Mesodermal cell (in vitro differentiated cells): ENCODE data around the gene RENBP.

ENCODE experiments used
- H3K27ac ChIP-seq: 2 replicates; pipeline ENCODE4 v1.7.0; 2013; ENCODE audit warnings: mild to moderate bottlenecking, low read depth, low read length, moderate library complexity; ENCODE audit not compliant: severe bottlenecking
- H3K36me3 ChIP-seq: 2 replicates; pipeline ENCODE4 v1.7.1; 2013; ENCODE audit warnings: mild to moderate bottlenecking, low read length, moderate library complexity; ENCODE audit not compliant: control insufficient read depth, insufficient read depth
- H3K4me1 ChIP-seq: one replicate; pipeline ENCODE4 v1.7.1; 2013; ENCODE audit warnings: mild to moderate bottlenecking, low read length; ENCODE audit not compliant: insufficient read depth, control insufficient read depth, poor library complexity, severe bottlenecking
- H3K4me3 ChIP-seq: 2 replicates; pipeline ENCODE4 v1.7.0; 2013; ENCODE audit warnings: low read length, control low read depth, mild to moderate bottlenecking; ENCODE audit not compliant: insufficient read depth, poor library complexity, severe bottlenecking; ENCODE audit errors: extremely low read depth
- H3K9me3 ChIP-seq: 2 replicates; pipeline ENCODE4 v1.7.1; 2013; ENCODE audit warnings: mild to moderate bottlenecking, low read length, moderate library complexity; ENCODE audit not compliant: control insufficient read depth
- WGBS, 2 experiments: methylation state at CpG; one replicate each; pipeline ENCODE4 v1.1.5; 2013; ENCODE audit warnings: missing lambda C conversion rate in 2 of 2; ENCODE audit not compliant: insufficient coverage in 2 of 2; 5-methylcytosine and 5-hydroxymethylcytosine counted together

RENBP gene

DNA sequence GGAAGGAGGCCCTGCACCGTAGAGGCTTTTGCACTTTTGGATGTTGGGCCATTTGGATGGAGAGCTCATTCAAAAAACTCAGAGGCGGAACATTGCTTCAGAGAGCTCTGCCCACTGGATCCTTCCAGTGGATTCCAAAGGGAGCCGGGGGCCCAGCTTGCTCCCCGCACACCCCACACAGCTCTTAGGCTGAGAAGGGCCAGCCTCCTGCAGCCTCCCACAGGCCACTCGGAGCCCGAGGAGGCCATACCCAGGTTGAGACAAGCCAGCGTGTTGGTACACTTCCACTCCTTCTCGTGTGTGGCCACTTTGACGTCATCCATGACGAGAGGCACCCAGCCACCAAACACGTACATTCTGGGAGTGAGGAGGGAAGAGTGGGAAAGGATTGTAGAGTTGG is 16.8 kb upstream of the RENBP start:
- Histone ChIP-seq H3K4me3 (no peak overlapping the region), H3K4me1 (peaks cover under 1% of the 10 kb centered on the region), H3K27ac (no peak overlapping the region), H3K36me3 (peaks cover 83% of the 10 kb centered on the region), H3K9me3 (no peaks in the 10 kb centered on the region)
- 90 to 100% methylated on average over 2 to 7 of the region's 11 CpGs for WGBS, 2 experiments

DNA sequence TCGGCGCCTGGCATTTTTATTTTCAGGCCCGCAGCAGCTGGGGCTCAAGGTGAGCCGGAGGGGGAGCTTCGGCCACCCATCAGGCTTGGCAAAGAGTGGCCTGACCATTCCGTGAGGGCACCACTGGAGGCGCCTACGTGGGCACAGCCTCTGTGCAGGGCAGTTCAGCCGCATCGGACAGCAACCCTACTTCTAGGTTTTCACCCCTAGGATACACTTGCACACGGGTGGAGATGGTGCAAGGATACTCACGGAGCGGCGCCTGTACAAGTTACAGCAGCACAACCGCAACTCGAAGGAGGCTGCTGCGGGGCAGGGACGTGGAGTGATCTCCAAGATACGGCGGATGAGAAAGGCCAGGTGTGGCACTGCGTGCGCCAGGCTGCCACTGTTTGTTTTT is 16.3 kb upstream of the RENBP start:
- no peaks in the 10 kb centered on the region for H3K9me3 ChIP-seq
- no peaks in the 10 kb centered on the region for H3K4me1 ChIP-seq
- 95 to 97% methylated on average over 16 to 22 of the region's 22 CpGs for WGBS, 2 experiments
- peaks cover 87% of the 10 kb centered on the region for H3K36me3 ChIP-seq
- no peak overlapping the region for H3K4me3 ChIP-seq
- no peak overlapping the region for H3K27ac ChIP-seq

DNA sequence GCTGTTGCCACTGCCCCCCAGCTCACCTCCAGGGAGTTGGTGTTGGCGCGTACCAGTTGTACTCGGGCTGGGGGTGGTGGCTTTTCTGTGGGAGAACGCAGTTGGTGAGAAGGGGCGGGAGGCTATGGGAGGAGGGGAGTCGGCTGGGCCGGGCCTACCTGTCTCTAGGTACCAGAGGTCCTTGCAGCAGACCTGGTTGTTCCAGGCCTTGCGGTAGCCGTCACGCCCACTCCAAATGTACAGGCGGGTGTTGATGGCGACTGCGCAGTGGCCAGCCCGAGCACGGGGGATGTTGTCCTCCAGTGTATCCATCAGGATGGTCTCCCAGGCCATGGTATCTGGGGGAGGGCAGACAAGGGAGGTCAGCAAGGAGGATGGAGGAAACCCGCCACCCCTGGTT is 15.6 kb upstream of the RENBP start:
- WGBS, 2 experiments: 100% methylated on average over 3 of the region's 16 CpGs; no CpG with 5 or more reads in 1 of the 2 experiments
- Histone ChIP-seq H3K36me3 (peaks cover 85% of the 10 kb centered on the region), H3K4me3 (no peak overlapping the region), H3K9me3 (no peaks in the 10 kb centered on the region), H3K27ac (no peak overlapping the region), H3K4me1 (no peaks in the 10 kb centered on the region)

- Histone ChIP-seq H3K36me3 (peaks cover 81% of the 10 kb centered on the region), H3K27ac (no peak overlapping the region), H3K4me1 (no peaks in the 10 kb centered on the region), H3K4me3 (no peak overlapping the region), H3K9me3 (no peaks in the 10 kb centered on the region)
- WGBS, 2 experiments: 98 to 100% methylated on average over 2 to 10 of the region's 15 CpGs
Measured at GRCh38 chrX:153959649-153960048, 15.2 kb upstream of the RENBP start.

GRCh38 chrX:153958605-153959004 is 14.2 kb upstream of the RENBP start:
- Histone ChIP-seq H3K4me3 (no peak overlapping the region), H3K9me3 (no peaks in the 10 kb centered on the region), H3K36me3 (peaks cover 77% of the 10 kb centered on the region), H3K4me1 (no peaks in the 10 kb centered on the region), H3K27ac (no peak overlapping the region)
- 95 to 99% methylated on average over 12 of the region's 14 CpGs for WGBS, 2 experiments

DNA sequence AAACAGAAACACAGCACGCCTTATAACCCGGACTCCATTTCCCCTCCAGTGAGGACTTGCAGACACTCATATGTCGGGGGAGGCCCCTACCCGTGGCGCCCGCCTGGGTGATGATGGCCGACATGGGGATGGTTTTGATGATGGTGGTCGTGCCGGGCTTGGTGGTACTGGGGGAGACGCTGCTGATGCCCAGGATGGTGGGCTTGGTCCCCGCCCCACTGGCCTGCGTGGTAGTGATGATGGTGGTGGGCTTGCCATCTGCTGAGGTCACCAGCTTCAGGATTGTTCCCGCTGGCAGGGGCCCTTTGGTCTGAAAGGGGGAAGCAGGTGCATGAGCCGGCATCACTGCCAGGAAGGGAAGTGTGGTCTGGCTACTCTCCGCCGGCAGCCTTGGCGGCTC is 12.8 kb upstream of the RENBP start:
- WGBS, 2 experiments: 100% methylated on average over 3 of the region's 17 CpGs; no CpG with 5 or more reads in 1 of the 2 experiments
- peaks cover 73% of the 10 kb centered on the region for H3K36me3 ChIP-seq

GRCh38 chrX:153956044-153956907 is 11.8 kb upstream of the RENBP start:
- 94 to 97% methylated on average over 6 to 16 of the region's 35 CpGs for WGBS, 2 experiments
- peaks cover 73% of the 10 kb centered on the region for H3K36me3 ChIP-seq
- no peaks in the 10 kb centered on the region for H3K9me3 ChIP-seq

More for the DNA sequence above, 12.8 kb upstream of the RENBP start:
- no peak overlapping the region for H3K27ac ChIP-seq
- no peak overlapping the region for H3K4me3 ChIP-seq
- no peaks in the 10 kb centered on the region for H3K4me1 ChIP-seq
- no peaks in the 10 kb centered on the region for H3K9me3 ChIP-seq

GRCh38 chrX:153955228-153955732 is 10.8 kb upstream of the RENBP start:
- H3K27ac ChIP-seq: no peak overlapping the region
- no peak overlapping the region for H3K4me3 ChIP-seq
- peaks cover 3% of the 10 kb centered on the region for H3K4me1 ChIP-seq
- 94 to 100% methylated on average over 3 to 7 of the region's 12 CpGs for WGBS, 2 experiments
- H3K36me3 ChIP-seq: peaks cover 74% of the 10 kb centered on the region
- H3K9me3 ChIP-seq: no peaks in the 10 kb centered on the region

More at GRCh38 chrX:153956044-153956907, 11.8 kb upstream of the RENBP start:
- H3K4me1 ChIP-seq: no peaks in the 10 kb centered on the region
- no peak overlapping the region for H3K4me3 ChIP-seq
- H3K27ac ChIP-seq: no peak overlapping the region

DNA sequence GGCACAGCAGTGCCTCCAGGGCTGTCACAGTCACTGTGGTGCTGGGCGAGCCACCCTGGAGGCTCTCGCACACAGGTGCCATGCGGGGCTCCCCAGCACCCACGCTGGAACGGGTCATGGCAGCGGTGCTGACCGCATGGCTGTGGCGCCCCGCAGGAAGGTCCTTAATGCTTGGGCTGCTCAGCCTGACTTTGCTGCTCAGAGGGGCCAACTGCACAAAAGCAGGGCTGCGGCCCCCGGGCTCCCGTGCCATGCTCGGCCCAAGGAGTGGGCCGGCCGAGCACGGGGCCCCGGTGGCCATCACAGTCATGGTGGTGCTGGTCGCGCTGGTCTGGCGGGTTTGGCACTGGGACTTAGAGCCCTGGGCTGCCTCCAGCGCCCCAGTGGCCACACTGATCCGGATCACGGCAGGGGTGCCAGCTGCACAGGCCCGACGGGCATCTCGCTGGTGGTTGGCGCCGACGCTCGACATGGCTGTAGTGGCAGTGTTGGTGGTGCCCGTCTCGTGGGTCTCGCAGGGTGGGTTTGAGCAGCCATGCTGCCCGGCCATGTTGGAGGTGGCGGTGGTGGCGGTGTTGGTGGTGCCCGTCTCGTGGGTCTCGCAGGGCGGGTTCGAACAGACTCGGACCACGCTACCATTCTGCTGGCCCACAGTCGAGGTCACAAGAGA is 10.2 kb upstream of the RENBP start:
- WGBS, 2 experiments: 93 to 95% methylated on average over 3 to 31 of the region's 44 CpGs
- H3K36me3 ChIP-seq: peaks cover 74% of the 10 kb centered on the region

GRCh38 chrX:153953892-153954557 is 9.6 kb upstream of the RENBP start:
- Histone ChIP-seq H3K27ac (no peak overlapping the region), H3K4me3 (no peak overlapping the region), H3K9me3 (no peaks in the 10 kb centered on the region), H3K4me1 (peaks cover 13% of the 10 kb centered on the region), H3K36me3 (peaks cover 70% of the 10 kb centered on the region)
- WGBS, 2 experiments: 90 to 97% methylated on average over 1 to 6 of the region's 33 CpGs

More for the DNA sequence above, 10.2 kb upstream of the RENBP start:
- Histone ChIP-seq H3K4me3 (no peak overlapping the region), H3K4me1 (peaks cover 8% of the 10 kb centered on the region), H3K9me3 (no peaks in the 10 kb centered on the region), H3K27ac (no peak overlapping the region)
